Uterus (tissue), 2 donors: Measurements from ENCODE around the gene SARS1.

Experiments used
- CTCF ChIP-seq, 4 experiments: fragments of 200-600 bp in 2 of 4; fragments of 450-650 bp in 2 of 4; sonication (generic) in 2 of 4; IDR thresholded peaks; one replicate each; pipeline ENCODE4 v1.5.1; 2016 to 2019; ENCODE audit warnings: antibody characterized with exemption in 4 of 4, mild to moderate bottlenecking in 2 of 4, moderate library complexity in 1 of 4
- POLR2A ChIP-seq, 2 donors: fragments of 450-650 bp; IDR thresholded peaks; one replicate each; pipeline ENCODE4 v1.6.1; 2016; ENCODE audit warnings: antibody characterized with exemption in 2 of 2, mild to moderate bottlenecking in 1 of 2, moderate library complexity in 1 of 2

GRCh38 chr1:109193653-109194590, 19.8 kb upstream of the SARS1 start:
- TF ChIP-seq CTCF (IDR thresholded peaks at IDR 0.05) (no peak), POLR2A (IDR thresholded peaks at IDR 0.05) (no peak)
